HepG2 (cell line): Measurements from ENCODE around the gene PPP1R9A. TPM values are rescaled to one million over a fixed set of nuclear protein-coding genes. Genes with fewer than 3 reads are reported as not detected.

ENCODE experiments used
- ATAC-seq: fragments of 200-7000 bp; cut with Tn5 transposase; 3 replicates; pipeline ENCODE4 v1.9.1; 2020; ENCODE audit warnings: mild to moderate bottlenecking, moderate library complexity
- BruUV-seq: library from RNA; stranded (reverse); fragments of 400-500 nt; replicated peaks from 2 replicates; lab custom pipeline; 2021; lab: Mats Ljungman, UMichigan
- CTCF ChIA-PET: fragments of 300-600 bp; formaldehyde crosslinking; extraction: SDS; loops from one replicate; lab custom pipeline; 2021; ENCODE audit warnings: low total read pairs, inconsistent platforms, low intra/inter-chr PET ratio; lab: Yijun Ruan, JAX
- POLR2A ChIA-PET: fragments of 350-600 bp; sonication (Branson Sonifier 250); formaldehyde crosslinking; loops from one replicate; lab custom pipeline; 2020; ENCODE audit warnings: antibody characterized with exemption, inconsistent platforms; lab: Yijun Ruan, JAX
- DNase-seq: peaks from one replicate; pipeline ENCODE4 v3.0.0-alpha.2; 2015; ENCODE audit warnings: low spot score
- FAIRE-seq: peaks from 3 replicates; lab custom pipeline; 2011; peaks lifted over from hg19 to GRCh38; lab: Jason Lieb, UNC
- H2AFZ ChIP-seq: one replicate; pipeline ENCODE4 v1.6.1; 2011; ENCODE audit warnings: low read length, inconsistent platforms
- H3K27ac ChIP-seq: fragments of 300-600 bp; 3 replicates; pipeline ENCODE4 v1.8.0; 2011; ENCODE audit warnings: mixed run types, mild to moderate bottlenecking, mixed read lengths, low read length, inconsistent platforms; ENCODE audit not compliant: insufficient read depth; ENCODE audit errors: extremely low read length
- H3K27me3 ChIP-seq, 2 experiments: fragments of 200-600 bp in 1 of 2; 2 replicates in 1 of 2; 3 replicates in 1 of 2; pipeline versions ENCODE4 v1.6.0 to v1.8.0; 2011; ENCODE audit warnings: low read length in 2 of 2, mild to moderate bottlenecking in 2 of 2, moderate library complexity in 2 of 2, inconsistent platforms in 1 of 2; ENCODE audit not compliant: insufficient read depth in 2 of 2, control insufficient read depth in 1 of 2
- H3K36me3 ChIP-seq, 2 experiments: fragments of 200-600 bp in 1 of 2; replicated peaks in 1 of 2; 2 replicates in 1 of 2; 3 replicates in 1 of 2; pipeline versions ENCODE4 v1.5.1 to v1.8.0; 2011; ENCODE audit warnings: low read length in 2 of 2, inconsistent platforms in 1 of 2; ENCODE audit not compliant: insufficient read depth in 2 of 2, control insufficient read depth in 1 of 2
- H3K4me1 ChIP-seq: 2 replicates; pipeline ENCODE4 v1.5.1; 2012; ENCODE audit warnings: low read length, inconsistent platforms; ENCODE audit not compliant: insufficient read depth
- H3K4me2 ChIP-seq: 2 replicates; pipeline ENCODE4 v1.6.0; 2011; ENCODE audit warnings: low read depth, low read length, inconsistent platforms
- H3K4me3 ChIP-seq, 3 experiments: fragments of 200-600 bp in 1 of 3; sonication (generic), shearing (Covaris generic) in 1 of 3; replicated peaks in 1 of 3; 2 replicates each; pipeline ENCODE4 v1.5.1; 2011 to 2016; ENCODE audit warnings: low read length in 3 of 3, inconsistent platforms in 2 of 3, low read depth in 2 of 3, mild to moderate bottlenecking in 2 of 3, control low read depth in 1 of 3, mixed read lengths in 1 of 3; ENCODE audit not compliant: insufficient read depth in 1 of 3
- H3K79me2 ChIP-seq: one replicate; pipeline ENCODE4 v1.6.1; 2011; ENCODE audit warnings: low read length, inconsistent platforms; ENCODE audit not compliant: insufficient read depth
- H3K9ac ChIP-seq: 2 replicates; pipeline ENCODE4 v1.6.0; 2011; ENCODE audit warnings: mild to moderate bottlenecking, low read depth, low read length, inconsistent platforms; ENCODE audit not compliant: insufficient read depth
- H3K9me3 ChIP-seq: 2 replicates; pipeline ENCODE4 v1.5.1; 2012; ENCODE audit warnings: mild to moderate bottlenecking, low read length
- H4K20me1 ChIP-seq: 2 replicates; pipeline ENCODE4 v1.6.0; 2011; ENCODE audit warnings: inconsistent platforms, mild to moderate bottlenecking, low read length, moderate library complexity; ENCODE audit not compliant: insufficient read depth
- HCFC1 ChIP-seq: fragments of 150-350 bp; IDR thresholded peaks from 2 replicates; pipeline ENCODE4 v1.6.1; 2014; ENCODE audit warnings: low read depth, low read length
- KLF6 ChIP-seq: IDR thresholded peaks from 2 replicates; pipeline ENCODE4 v1.8.0; 2016; ENCODE audit warnings: missing biosample characterization, missing genetic modification reagents
- NR2F6 ChIP-seq, 2 experiments: IDR thresholded peaks; 2 replicates each; pipeline ENCODE4 v1.6.1; 2016; ENCODE audit warnings: antibody characterized with exemption in 1 of 2, mild to moderate bottlenecking in 1 of 2
- PHF5A ChIP-seq: IDR thresholded peaks from one replicate; pipeline ENCODE4 v1.6.1; 2018; ENCODE audit warnings: low read depth, missing genetic modification reagents; ENCODE audit not compliant: unreplicated experiment
- SP4 ChIP-seq: sonication (generic); formaldehyde crosslinking; IDR thresholded peaks from 2 replicates; pipeline ENCODE4 v1.8.1; 2023; ENCODE audit warnings: mild to moderate bottlenecking, missing genetic modification reagents
- SRSF4 ChIP-seq: fragments of 200-400 bp; formaldehyde crosslinking; IDR thresholded peaks from one replicate; pipeline ENCODE4 v1.6.1; 2018; ENCODE audit warnings: mild to moderate bottlenecking, low read depth, low read length, moderate library complexity; ENCODE audit not compliant: poor library complexity, severe bottlenecking
- ZNF263 ChIP-seq: sonication (generic); formaldehyde crosslinking; IDR thresholded peaks from 2 replicates; pipeline ENCODE4 v1.4.0; 2020; ENCODE audit warnings: missing genetic modification reagents
- ZNF549 ChIP-seq: sonication (generic); formaldehyde crosslinking; IDR thresholded peaks from 2 replicates; pipeline ENCODE4 v1.5.0; 2020; ENCODE audit warnings: missing genetic modification reagents
- ZNF563 ChIP-seq: sonication (generic); formaldehyde crosslinking; IDR thresholded peaks from 2 replicates; pipeline ENCODE4 v1.8.0; 2022; ENCODE audit warnings: mild to moderate bottlenecking, moderate library complexity, missing genetic modification reagents
- ZNF777 ChIP-seq: sonication (generic); formaldehyde crosslinking; IDR thresholded peaks from 2 replicates; pipeline ENCODE4 v1.4.0; 2020; ENCODE audit warnings: missing genetic modification reagents
- WGBS: methylation state at CpG from one replicate; pipeline ENCODE4 v1.1.6; 2017; ENCODE audit warnings: low lambda C conversion rate; 5-methylcytosine and 5-hydroxymethylcytosine counted together
- in situ Hi-C: cut with HindIII; loops from 2 replicates; pipeline ENCODE4 v1.10.0; 2017; ENCODE audit warnings: low pct_unique_long_range_greater_than_20kb; ENCODE audit not compliant: extremely low pct_ligation_motif_present
- intact Hi-C: fragments of 100-400 bp; cut with micrococcal nuclease; formaldehyde crosslinking; loops from one replicate; pipeline ENCODE4 v1.10.0; 2022; ENCODE audit not compliant: unreplicated experiment
- polyA plus RNA-seq, 8 experiments: library from polyadenylated mRNA; depleted of rRNA in 3 of 8; stranded (reverse) in 7 of 8; unstranded in 1 of 8; fragments of >200 nt; fragmentation: Illumina TruSeq in 4 of 8; extraction: Trizol in 4 of 8; gene quantifications; 2 replicates each; pipeline versions ENCODE4 v1.2.1 to v1.2.3, GENCODE V29; 2011 to 2016; ENCODE audit warnings: low read depth in 4 of 8, missing spikeins in 1 of 8, mixed read lengths in 1 of 8; ENCODE audit not compliant: insufficient read depth in 1 of 8
- total RNA-seq, 5 experiments: library from RNA; depleted of rRNA; stranded (reverse); fragments of >200 nt; fragmentation: Illumina TruSeq; extraction: Trizol; gene quantifications; 2 replicates each; pipeline ENCODE4 v1.2.3, GENCODE V29; 2016; ENCODE audit warnings: low read depth in 1 of 5
- TF ChIP-seq, protein P1 (sequence below): sonication (generic); formaldehyde crosslinking; IDR thresholded peaks from 2 replicates; pipeline ENCODE4 v1.5.0; 2020; ENCODE audit warnings: missing genetic modification reagents
- TF ChIP-seq, protein P2 (sequence below): sonication (generic); formaldehyde crosslinking; IDR thresholded peaks from 2 replicates; pipeline ENCODE4 v1.5.1; 2020; ENCODE audit warnings: missing genetic modification reagents, mild to moderate bottlenecking, borderline replicate concordance
- TF ChIP-seq, protein P3 (sequence below): IDR thresholded peaks from 2 replicates; pipeline ENCODE4 v1.6.1; 2012; ENCODE audit warnings: low read depth, low read length, improper control_type of control experiment
- TF ChIP-seq, protein P4 (sequence below): sonication (generic); formaldehyde crosslinking; IDR thresholded peaks from 2 replicates; pipeline ENCODE4 v1.9.0; 2021; ENCODE audit warnings: missing genetic modification reagents, mild to moderate bottlenecking, borderline replicate concordance
- TF ChIP-seq, protein P5 (sequence below): sonication (generic); formaldehyde crosslinking; conservative IDR thresholded peaks from 2 replicates; pipeline ENCODE4 v1.4.0; 2020; ENCODE audit warnings: missing genetic modification reagents

Gene PPP1R9A
- total and polyA plus RNA-seq, 2 of the 13 experiments (the other 11 are each of a cell fraction or from before 2014, with no cell fraction given): 11.4 to 31.9 TPM

DNA sequence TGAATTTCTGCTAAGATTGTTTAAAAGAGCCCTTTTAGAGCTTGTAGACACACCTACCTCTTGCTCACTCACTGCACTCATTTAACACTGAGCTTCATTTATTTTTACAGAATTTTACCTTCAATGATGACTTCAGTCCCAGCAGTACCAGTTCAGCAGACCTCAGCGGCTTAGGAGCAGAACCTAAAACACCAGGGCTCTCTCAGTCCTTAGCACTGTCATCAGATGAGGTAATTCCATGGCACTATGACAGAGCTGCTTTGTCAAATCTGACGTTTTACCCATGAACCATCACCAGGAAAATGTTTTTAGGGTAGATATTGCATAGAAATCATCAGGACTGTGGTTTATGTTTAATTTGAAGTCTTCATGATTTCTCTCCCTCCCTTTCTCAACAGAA, 378.7 kb downstream of the PPP1R9A start (continued):
- TF ChIP-seq, protein P1, sequence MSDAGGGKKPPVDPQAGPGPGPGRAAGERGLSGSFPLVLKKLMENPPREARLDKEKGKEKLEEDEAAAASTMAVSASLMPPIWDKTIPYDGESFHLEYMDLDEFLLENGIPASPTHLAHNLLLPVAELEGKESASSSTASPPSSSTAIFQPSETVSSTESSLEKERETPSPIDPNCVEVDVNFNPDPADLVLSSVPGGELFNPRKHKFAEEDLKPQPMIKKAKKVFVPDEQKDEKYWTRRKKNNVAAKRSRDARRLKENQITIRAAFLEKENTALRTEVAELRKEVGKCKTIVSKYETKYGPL (CRISPR knock-in tag): no peak
- TF ChIP-seq HCFC1 (no peak), SP4 (CRISPR knock-in tag) (no peak), ZNF777 (CRISPR knock-in tag) (no peak), ZNF549 (no peak), KLF6 (CRISPR knock-in tag) (no peak), ZNF563 (no peak), SRSF4 (no peak)
- TF ChIP-seq, protein P2, sequence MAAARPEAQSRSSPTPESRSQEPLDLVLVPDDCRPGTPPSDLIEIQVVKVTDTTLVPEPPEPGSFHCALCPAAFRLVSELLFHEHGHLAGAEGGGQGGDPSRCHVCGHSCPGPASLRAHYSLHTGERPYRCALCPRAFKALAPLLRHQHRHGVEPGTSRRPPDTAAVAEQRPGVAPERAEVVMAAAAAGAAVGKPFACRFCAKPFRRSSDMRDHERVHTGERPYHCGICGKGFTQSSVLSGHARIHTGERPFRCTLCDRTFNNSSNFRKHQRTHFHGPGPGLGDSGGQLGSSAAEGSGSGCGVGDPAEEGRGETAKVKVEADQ (CRISPR knock-in tag): no peak

DNA sequence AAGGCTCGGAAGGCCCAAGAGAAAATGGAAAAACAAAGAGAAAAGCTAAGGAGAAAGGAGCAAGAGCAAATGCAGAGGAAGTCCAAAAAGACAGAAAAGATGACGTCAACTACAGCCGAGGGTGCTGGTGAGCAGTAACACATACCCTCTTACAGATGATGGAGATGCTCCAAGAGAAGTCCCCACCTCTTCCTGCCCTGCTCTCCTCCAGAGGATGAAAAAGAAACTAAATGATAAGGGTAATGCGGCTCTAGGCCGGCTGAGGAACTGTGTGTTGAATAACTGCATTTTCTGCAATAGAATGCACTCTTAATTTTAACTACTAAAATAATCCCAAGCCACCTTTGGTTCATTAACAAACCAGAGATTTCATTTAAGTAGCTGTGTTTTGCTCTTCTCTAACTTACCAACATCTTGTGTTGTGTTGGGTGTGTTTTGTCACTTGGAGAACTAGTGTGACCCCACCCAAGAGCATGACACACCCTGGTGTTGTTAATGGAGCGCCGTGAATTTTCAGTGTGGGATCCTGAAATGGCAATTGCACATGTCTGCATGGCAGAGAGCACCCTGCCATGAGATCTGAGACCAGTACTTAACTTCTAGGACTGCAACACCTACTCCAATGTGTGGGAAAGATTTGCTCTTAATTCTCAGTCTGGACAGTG, 382.9 kb downstream of the PPP1R9A start:
- no peak overlapping the region for H3K4me3 ChIP-seq
- H3K27me3 ChIP-seq: no peaks in the 10 kb centered on the region
- ChIA-PET CTCF (no interaction called here), POLR2A (no interaction called here)
- no peak overlapping the region for H2AFZ ChIP-seq
- H3K4me1 ChIP-seq: no peaks in the 10 kb centered on the region
- in situ Hi-C loops: no loop called here
- H4K20me1 ChIP-seq: no peaks in the 10 kb centered on the region
- 99% methylated on average over 7 of the region's 7 CpGs for WGBS
- intact Hi-C loops: no loop called here
- no peaks in the 10 kb centered on the region for H3K9me3 ChIP-seq
- FAIRE-seq (no peak), ATAC-seq (no peak), DNase-seq (no peak)
- no peaks in the 10 kb centered on the region for H3K79me2 ChIP-seq
- H3K36me3 ChIP-seq: peaks cover 3 to 14% of the 10 kb centered on the region in 2 experiments
- H3K9ac ChIP-seq: no peak overlapping the region
- no peak overlapping the region for H3K4me2 ChIP-seq
- no peak overlapping the region for H3K27ac ChIP-seq
- no TSS peak for BruUV-seq
- TF ChIP-seq, protein P3, sequence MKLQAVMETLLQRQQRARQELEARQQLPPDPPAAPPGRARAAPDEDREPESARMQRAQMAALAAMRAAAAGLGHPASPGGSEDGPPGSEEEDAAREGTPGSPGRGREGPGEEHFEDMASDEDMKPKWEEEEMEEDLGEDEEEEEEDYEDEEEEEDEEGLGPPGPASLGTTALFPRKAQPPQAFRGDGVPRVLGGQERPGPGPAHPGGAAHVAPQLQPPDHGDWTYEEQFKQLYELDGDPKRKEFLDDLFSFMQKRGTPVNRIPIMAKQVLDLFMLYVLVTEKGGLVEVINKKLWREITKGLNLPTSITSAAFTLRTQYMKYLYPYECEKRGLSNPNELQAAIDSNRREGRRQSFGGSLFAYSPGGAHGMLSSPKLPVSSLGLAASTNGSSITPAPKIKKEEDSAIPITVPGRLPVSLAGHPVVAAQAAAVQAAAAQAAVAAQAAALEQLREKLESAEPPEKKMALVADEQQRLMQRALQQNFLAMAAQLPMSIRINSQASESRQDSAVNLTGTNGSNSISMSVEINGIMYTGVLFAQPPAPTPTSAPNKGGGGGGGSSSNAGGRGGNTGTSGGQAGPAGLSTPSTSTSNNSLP: no peak
- TF ChIP-seq, protein P4, sequence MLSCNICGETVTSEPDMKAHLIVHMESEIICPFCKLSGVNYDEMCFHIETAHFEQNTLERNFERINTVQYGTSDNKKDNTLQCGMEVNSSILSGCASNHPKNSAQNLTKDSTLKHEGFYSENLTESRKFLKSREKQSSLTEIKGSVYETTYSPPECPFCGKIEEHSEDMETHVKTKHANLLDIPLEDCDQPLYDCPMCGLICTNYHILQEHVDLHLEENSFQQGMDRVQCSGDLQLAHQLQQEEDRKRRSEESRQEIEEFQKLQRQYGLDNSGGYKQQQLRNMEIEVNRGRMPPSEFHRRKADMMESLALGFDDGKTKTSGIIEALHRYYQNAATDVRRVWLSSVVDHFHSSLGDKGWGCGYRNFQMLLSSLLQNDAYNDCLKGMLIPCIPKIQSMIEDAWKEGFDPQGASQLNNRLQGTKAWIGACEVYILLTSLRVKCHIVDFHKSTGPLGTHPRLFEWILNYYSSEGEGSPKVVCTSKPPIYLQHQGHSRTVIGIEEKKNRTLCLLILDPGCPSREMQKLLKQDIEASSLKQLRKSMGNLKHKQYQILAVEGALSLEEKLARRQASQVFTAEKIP (CRISPR knock-in tag): no peak
- TF ChIP-seq PHF5A (CRISPR knock-in tag) (no peak), NR2F6 (IDR thresholded peaks at IDR 0.05) (no peak), NR2F6 (CRISPR knock-in tag; IDR thresholded peaks at IDR 0.05) (no peak), ZNF263 (no peak)
- TF ChIP-seq, protein P5, sequence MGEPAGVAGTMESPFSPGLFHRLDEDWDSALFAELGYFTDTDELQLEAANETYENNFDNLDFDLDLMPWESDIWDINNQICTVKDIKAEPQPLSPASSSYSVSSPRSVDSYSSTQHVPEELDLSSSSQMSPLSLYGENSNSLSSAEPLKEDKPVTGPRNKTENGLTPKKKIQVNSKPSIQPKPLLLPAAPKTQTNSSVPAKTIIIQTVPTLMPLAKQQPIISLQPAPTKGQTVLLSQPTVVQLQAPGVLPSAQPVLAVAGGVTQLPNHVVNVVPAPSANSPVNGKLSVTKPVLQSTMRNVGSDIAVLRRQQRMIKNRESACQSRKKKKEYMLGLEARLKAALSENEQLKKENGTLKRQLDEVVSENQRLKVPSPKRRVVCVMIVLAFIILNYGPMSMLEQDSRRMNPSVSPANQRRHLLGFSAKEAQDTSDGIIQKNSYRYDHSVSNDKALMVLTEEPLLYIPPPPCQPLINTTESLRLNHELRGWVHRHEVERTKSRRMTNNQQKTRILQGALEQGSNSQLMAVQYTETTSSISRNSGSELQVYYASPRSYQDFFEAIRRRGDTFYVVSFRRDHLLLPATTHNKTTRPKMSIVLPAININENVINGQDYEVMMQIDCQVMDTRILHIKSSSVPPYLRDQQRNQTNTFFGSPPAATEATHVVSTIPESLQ (CRISPR knock-in tag): no peak
